HepG2 (cell line): ENCODE measurements around the gene VAX1.

Source experiments
- EP300 ChIP-seq, 3 experiments: sonication (generic) in 1 of 3; formaldehyde crosslinking in 1 of 3; IDR thresholded peaks; 2 replicates each; pipeline versions ENCODE4 v1.5.1 to v1.6.1; 2011 to 2020; ENCODE audit warnings: low read depth in 2 of 3, low read length in 2 of 3, borderline replicate concordance in 1 of 3, improper control_type of control experiment in 1 of 3, mild to moderate bottlenecking in 1 of 3, missing genetic modification reagents in 1 of 3, moderate library complexity in 1 of 3
- EZH2 ChIP-seq: conservative IDR thresholded peaks from 2 replicates; pipeline ENCODE4 v1.6.1; 2012; ENCODE audit warnings: mild to moderate bottlenecking, low read depth, low read length, moderate library complexity
- FIP1L1 ChIP-seq: fragments of 200-400 bp; formaldehyde crosslinking; IDR thresholded peaks from 2 replicates; pipeline ENCODE4 v1.6.1; 2018; ENCODE audit warnings: low read depth, mild to moderate bottlenecking, low read length, moderate library complexity, borderline replicate concordance; ENCODE audit not compliant: insufficient read depth
- FOSL1 ChIP-seq: sonication (generic); formaldehyde crosslinking; IDR thresholded peaks from 2 replicates; pipeline ENCODE4 v1.9.0; 2021; ENCODE audit warnings: missing genetic modification reagents, borderline replicate concordance
- HNRNPH1 ChIP-seq: fragments of 200-400 bp; formaldehyde crosslinking; optimal IDR thresholded peaks from 2 replicates; pipeline ENCODE3; 2017; ENCODE audit warnings: mild to moderate bottlenecking, low read depth, low read length
- POLR2A ChIP-seq, 2 experiments: IDR thresholded peaks; 2 replicates each; pipeline ENCODE4 v1.6.1; 2011; ENCODE audit warnings: low read depth in 2 of 2, low read length in 2 of 2, mild to moderate bottlenecking in 1 of 2, moderate library complexity in 1 of 2; ENCODE audit not compliant: insufficient read depth in 1 of 2
- POLR2AphosphoS5 ChIP-seq: IDR thresholded peaks from 2 replicates; pipeline ENCODE4 v1.6.1; 2012; ENCODE audit warnings: low read depth, low read length
- SPEN ChIP-seq: sonication (generic); formaldehyde crosslinking; IDR thresholded peaks from 2 replicates; pipeline ENCODE4 v1.5.1; 2020; ENCODE audit warnings: low read depth, mild to moderate bottlenecking, missing genetic modification reagents
- ZFX ChIP-seq: sonication (generic); formaldehyde crosslinking; IDR thresholded peaks from 2 replicates; pipeline ENCODE4 v1.4.0; 2020; ENCODE audit warnings: mild to moderate bottlenecking, low read depth, missing genetic modification reagents, moderate library complexity
- TF ChIP-seq, protein P1 (sequence below): fragments of 450-650 bp; IDR thresholded peaks from 2 replicates; pipeline ENCODE4 v1.6.1; 2016
- TF ChIP-seq, protein P2 (sequence below): IDR thresholded peaks from 2 replicates; pipeline ENCODE4 v1.6.1; 2012; ENCODE audit warnings: inconsistent platforms
- TF ChIP-seq, protein P3 (sequence below): sonication (generic); formaldehyde crosslinking; IDR thresholded peaks from 2 replicates; pipeline ENCODE4 v1.5.0; 2020; ENCODE audit warnings: mild to moderate bottlenecking, missing genetic modification reagents, moderate library complexity

DNA sequence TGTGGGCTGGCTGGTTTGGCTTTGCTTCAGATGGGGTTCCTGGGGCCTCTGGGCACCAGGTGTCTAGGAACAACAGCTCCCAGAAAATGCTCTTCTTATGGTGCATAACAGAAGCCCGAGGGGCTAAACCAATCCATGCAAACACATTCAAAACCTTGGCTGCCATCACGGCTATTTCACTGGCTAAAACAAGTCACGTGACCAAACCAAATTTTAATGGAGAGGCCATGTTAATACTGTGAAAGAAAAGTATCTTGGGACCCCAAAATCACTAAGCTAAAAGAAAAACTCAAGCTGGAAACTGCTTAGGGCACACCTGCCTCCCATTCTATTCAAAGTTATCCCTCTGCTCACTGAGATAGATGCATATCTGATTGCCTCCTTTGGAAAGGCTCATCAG, 40.1 kb upstream of the VAX1 start:
- TF ChIP-seq POLR2A (IDR thresholded peaks at IDR 0.05; ENCODE audit: insufficient read depth in 1 of 2, low read depth in 2 of 2, low read length in 2 of 2), result no peak
- no peak for TF ChIP-seq EP300 (IDR thresholded peaks at IDR 0.05; ENCODE audit: low read depth in 2 of 2, low read length in 2 of 2)
- TF ChIP-seq EP300 (CRISPR knock-in tag; IDR thresholded peaks at IDR 0.05; ENCODE audit: borderline replicate concordance), result no peak
- no peak for TF ChIP-seq FIP1L1
- no peak for TF ChIP-seq ZFX (CRISPR knock-in tag)
- TF ChIP-seq EZH2, result no peak
- TF ChIP-seq HNRNPH1, result no peak
- TF ChIP-seq, protein P1, sequence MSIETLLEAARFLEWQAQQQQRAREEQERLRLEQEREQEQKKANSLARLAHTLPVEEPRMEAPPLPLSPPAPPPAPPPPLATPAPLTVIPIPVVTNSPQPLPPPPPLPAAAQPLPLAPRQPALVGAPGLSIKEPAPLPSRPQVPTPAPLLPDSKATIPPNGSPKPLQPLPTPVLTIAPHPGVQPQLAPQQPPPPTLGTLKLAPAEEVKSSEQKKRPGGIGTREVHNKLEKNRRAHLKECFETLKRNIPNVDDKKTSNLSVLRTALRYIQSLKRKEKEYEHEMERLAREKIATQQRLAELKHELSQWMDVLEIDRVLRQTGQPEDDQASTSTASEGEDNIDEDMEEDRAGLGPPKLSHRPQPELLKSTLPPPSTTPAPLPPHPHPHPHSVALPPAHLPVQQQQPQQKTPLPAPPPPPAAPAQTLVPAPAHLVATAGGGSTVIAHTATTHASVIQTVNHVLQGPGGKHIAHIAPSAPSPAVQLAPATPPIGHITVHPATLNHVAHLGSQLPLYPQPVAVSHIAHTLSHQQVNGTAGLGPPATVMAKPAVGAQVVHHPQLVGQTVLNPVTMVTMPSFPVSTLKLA, result no peak
- TF ChIP-seq, protein P2, sequence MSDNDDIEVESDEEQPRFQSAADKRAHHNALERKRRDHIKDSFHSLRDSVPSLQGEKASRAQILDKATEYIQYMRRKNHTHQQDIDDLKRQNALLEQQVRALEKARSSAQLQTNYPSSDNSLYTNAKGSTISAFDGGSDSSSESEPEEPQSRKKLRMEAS, result no peak
- TF ChIP-seq, protein P3, sequence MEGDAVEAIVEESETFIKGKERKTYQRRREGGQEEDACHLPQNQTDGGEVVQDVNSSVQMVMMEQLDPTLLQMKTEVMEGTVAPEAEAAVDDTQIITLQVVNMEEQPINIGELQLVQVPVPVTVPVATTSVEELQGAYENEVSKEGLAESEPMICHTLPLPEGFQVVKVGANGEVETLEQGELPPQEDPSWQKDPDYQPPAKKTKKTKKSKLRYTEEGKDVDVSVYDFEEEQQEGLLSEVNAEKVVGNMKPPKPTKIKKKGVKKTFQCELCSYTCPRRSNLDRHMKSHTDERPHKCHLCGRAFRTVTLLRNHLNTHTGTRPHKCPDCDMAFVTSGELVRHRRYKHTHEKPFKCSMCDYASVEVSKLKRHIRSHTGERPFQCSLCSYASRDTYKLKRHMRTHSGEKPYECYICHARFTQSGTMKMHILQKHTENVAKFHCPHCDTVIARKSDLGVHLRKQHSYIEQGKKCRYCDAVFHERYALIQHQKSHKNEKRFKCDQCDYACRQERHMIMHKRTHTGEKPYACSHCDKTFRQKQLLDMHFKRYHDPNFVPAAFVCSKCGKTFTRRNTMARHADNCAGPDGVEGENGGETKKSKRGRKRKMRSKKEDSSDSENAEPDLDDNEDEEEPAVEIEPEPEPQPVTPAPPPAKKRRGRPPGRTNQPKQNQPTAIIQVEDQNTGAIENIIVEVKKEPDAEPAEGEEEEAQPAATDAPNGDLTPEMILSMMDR, result no peak
- TF ChIP-seq FOSL1 (CRISPR knock-in tag), result no peak
- TF ChIP-seq SPEN (CRISPR knock-in tag), result no peak
- no peak for TF ChIP-seq POLR2AphosphoS5
